GM19351 (cell line): ENCODE data around the gene PSEN2.
A peak's percentile ranks its signal among the peaks of the same experiment; 100 is the strongest.
"Not testable (repeated sequence)": the region's sequence is repeated elsewhere in the genome, so short reads cannot be mapped to it uniquely, and the experiment has no call there.

Source experiments
- ATAC-seq: cut with Tn5 transposase; IDR thresholded peaks from one replicate; pipeline ENCODE4 v1.9.1; 2021; ENCODE audit warnings: mild to moderate bottlenecking, moderate library complexity; ENCODE audit not compliant: unreplicated experiment

PSEN2 gene

DNA sequence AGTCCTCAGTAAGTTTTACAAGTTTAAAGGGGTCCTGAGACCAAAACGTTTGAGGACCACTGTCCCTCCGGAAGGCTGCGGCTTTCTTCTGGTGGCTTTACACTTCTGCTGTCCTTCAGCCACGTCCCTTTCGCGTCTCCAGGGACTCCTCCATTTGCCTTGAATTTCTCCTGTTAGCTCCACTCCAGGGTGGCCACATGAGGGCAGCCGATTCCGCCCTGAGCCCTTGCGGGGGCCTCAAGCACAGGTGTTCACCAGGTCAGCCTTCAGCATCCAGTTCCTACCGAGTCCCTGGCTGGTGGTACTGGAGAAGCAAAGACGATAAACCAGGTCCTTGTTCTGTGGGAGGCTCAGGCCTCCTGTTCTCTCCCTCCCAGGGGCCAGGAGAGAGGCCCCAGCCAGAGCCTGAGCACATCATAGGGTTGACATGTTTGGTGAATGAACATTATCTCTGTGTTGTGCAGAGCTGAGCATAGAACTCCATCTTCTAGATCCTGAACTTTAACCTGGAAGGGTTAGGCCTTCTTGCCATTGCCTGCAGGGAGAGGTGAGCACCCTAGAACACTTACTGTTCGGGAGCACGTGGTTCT is 42.3 kb downstream of the PSEN2 start:
- ATAC-seq = peak; percentile 69

GRCh38 chr1:226915672-226915995 is 45.2 kb downstream of the PSEN2 start:
- ATAC-seq = peak; percentile 10

GRCh38 chr1:226916497-226916896 is 46.1 kb downstream of the PSEN2 start:
- no peak for ATAC-seq

GRCh38 chr1:226919587-226919986 is 49.2 kb downstream of the PSEN2 start:
- no peak for ATAC-seq

DNA sequence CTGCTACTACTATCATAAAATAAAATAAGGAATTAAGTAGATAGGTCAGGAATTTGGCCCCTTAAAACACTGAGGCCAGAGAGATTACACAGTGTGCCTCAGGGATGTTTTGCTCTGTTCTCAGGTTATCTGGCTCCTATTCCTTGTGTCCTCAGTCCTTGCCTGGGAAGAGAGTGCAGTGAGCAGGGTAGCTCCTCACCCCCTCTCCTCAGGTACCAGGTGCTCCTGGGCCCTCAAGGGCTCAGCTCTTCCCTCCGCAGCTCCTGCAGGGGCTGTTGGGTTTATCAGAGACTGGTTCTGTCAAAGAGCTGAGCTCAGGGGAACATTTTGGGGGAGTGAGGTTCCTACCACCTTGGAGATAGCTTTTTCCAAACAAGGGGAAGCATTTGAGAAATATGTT is 49.6 kb downstream of the PSEN2 start:
- no peak for ATAC-seq

GRCh38 chr1:226920446-226920894 is 50.1 kb downstream of the PSEN2 start:
- no peak for ATAC-seq

DNA sequence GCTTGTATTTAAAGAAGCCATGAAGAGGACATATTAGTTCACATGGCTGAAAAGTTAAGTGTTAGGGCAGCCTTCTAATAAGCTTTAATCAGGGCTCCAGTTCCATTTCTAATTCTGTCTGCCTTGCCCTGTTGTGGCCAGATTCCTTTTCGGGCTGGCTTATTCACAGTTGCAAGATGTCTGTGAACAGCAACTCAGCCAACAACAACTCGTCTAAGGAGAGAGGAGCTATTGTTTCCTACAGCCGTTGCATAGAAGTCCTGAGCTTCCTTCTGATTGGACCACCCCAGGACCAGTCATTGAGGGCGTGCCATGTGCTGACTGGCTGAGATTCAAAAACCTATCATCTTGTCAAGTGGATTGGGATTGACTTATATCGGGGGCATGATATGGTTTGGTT is 51.1 kb downstream of the PSEN2 start:
- no peak for ATAC-seq

GRCh38 chr1:226929260-226930111 is 59.1 kb downstream of the PSEN2 start:
- ATAC-seq = not testable (repeated sequence)

GRCh38 chr1:226934483-226935237 is 64.2 kb downstream of the PSEN2 start:
- no peak for ATAC-seq

- ATAC-seq = no peak
Observed at GRCh38 chr1:226937940-226938725, 67.7 kb downstream of the PSEN2 start.

DNA sequence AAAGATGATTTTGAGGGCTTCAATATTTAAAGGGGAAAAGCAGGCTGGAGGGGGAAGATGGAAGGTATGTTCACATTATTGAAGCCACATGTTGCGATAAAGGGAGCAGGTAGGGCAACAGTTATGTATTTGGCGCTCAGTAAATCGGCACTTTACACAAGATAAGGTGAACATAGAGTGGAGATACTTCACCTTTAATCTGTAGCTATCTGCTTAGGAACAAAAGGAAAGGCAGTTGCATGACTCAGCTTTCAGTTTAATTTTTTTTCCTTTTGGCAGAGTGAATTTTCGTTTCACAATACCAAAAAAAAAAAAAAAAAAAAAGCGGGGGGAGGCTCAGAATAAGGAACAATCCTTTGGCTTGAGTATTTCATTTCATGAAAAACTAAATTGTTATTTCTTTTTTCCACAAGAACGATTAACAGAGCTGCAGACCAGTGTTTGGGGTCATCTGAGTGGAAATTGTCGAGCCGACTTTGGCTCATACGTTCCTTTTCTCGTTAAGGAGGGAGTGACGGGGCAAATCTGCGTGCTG is 68.6 kb downstream of the PSEN2 start:
- ATAC-seq = no peak

DNA sequence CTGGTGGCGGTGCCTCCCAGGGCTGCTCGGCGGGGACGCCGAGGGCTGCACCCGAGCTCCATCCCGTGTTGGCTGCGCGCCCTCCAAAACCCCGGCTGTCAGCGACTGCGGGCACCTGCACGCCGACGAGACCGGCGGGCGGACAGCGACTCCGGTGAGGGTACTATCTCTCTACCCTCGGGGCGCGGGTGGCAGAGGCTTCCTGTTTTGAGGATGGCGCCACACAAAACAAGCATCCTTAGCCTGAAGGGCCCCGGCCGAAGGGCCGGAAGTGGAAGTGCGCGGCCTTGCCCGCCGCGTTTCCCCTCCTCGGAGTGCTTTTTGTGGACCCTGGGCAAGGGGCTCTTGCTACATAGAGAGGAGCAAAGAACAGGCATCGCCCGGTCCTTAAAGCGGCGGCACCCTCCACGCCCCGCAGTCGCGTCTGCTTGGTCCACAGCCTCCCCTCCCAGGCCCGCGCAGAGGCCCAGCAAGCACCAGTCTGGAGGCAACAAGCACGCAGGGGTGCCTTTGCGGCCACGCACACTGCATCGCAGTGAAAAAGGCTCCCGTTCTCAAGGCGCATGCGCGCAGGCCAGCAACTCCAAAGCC is 69.1 kb downstream of the PSEN2 start:
- ATAC-seq = peak; percentile 31

DNA sequence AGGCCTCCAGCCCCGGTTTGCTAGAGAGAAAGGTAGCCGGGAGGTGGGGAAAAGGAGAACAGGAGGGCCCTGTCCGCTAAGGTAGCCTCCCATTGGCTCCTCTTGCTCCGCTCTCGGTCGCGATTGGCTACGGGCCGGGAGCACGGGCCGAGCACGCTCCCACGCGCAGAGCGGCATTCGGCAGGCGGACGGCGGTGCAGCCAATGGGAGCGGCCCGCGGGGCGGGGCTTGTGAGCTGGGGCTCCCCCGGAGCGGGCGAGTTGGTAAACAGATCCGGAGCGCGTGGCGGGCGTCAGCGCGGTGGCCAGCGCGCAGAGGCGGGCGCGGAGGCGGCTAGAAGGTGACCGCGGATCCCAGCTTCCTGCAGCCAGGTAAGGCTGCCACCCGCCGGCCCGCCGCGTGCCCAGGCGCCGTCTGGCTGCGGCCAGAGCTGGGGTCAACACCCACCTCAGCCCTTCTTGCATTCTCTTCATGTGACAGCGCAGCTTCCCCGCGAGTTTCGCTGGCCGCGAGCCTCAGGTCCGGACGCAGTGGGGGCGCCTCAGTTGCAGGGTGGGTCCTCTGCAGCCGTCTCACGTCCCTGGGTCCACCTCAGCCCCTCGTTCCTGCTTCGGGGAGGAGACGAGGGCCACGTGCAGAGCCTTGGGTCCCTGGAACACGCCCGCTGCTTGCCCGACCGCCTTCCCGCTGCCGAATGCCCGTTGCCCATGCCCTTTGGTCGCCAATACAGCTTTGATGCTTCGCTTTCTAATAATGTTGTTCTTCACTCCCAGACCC is 69.8 kb downstream of the PSEN2 start, which contains the start of gene COQ8A:
Gene COQ8A, plus strand, starts transcription at position 266 of the 777 bp plus-strand sequence. CDS start 21,092 bp downstream, outside the sequence.
- peak; percentile 91 for ATAC-seq

DNA sequence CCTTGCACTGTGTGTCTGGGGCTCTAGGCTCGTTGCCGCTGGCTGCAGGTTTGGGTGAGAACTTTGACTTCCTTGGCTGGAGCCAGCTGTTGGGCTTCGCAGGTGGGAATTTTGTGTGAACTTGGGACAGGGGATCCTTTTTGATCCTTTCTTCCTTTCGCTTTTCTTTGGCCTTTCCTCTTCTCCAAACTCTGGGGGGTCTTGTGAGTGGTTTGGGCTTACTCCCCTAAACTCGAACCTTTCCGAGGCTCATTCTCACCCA is 70.3 kb downstream of the PSEN2 start:
- no peak for ATAC-seq

GRCh38 chr1:226942392-226942791 is 72.0 kb downstream of the PSEN2 start:
- no peak for ATAC-seq

DNA sequence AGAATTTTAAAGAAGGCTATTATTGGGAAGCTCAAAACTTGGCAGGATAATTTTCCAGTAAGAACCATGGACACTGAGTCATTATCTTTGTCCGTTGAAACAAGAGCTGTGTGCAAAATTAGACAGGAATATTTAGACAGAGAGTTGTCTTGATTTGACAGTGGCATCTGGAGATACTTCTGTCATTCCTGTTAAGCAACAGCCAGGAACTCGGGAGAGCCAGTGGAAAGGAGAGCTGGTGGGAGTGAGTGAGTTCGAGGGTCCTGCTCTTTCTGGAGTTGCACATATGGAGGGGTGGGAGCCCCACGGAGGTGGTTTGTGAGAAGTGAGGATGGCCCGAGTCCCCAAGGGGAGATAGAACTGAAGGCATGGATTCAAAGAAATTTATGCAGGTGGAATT is 72.7 kb downstream of the PSEN2 start:
- no peak for ATAC-seq

DNA sequence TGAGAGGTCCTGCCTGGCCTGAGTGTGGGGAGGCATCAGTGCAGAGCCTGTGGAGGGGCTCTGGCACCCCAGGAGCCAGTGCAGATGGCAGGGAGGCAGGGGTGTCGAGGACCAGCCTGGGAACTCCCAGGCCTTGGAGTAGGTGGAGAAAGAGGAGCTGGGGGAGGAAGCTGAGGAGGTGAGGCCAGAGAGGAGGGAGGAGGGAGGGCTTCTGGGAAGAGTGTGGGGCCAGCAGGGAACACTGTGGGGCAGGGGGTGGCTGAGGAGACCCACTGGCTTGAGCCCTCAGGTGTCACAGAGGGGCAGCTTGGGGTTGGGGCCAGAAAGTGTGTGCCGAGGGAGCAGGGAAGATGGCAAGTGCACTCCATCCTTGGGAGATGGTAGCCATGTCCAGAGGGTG is 73.5 kb downstream of the PSEN2 start:
- ATAC-seq = no peak

DNA sequence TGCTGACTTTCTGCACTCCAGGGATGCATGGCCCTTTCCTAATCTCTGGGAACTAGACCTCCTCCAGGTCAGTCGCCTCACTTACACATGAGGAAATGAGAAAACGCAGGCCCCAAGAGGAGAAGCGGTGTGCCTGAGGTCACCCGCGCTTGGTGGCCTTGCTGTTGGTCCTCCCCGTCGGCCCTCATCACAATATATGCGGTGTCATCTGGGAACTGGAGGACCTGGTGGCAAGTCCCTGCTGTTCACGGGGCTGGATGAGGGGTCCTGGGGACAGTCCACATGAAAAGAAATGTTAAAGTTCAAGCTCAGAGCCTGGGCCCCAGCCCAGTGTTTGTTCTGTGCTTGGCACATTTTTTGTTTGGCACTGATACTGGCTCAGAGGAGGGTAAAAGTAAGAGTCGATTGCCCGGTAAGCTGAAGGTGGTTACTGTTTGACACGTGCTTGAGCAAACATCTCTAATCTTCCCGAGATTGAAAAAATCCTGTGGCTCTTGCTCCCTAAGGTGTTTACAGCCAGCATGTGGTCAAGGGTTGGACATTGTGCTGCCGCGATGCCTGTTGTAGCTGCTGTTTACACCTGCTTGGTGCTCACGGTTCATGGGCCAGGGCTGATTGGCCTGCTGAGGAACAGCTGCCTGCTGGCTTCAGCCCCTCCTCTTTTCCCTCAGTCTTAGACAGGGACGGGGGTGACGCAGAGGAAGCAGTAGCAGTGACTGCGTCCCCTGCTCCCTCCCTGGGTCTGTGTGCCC is 74.9 kb downstream of the PSEN2 start:
- no peak for ATAC-seq
